GM18867 (cell line): ENCODE measurements around the gene ABR.
"Not testable (repeated sequence)": the region's sequence is repeated elsewhere in the genome, so short reads cannot be mapped to it uniquely, and the experiment has no call there.

ENCODE experiments used
- ATAC-seq: cut with Tn5 transposase; IDR thresholded peaks from one replicate; pipeline ENCODE4 v1.9.1; 2021; ENCODE audit warnings: mild to moderate bottlenecking, moderate library complexity; ENCODE audit not compliant: unreplicated experiment

ABR gene

DNA sequence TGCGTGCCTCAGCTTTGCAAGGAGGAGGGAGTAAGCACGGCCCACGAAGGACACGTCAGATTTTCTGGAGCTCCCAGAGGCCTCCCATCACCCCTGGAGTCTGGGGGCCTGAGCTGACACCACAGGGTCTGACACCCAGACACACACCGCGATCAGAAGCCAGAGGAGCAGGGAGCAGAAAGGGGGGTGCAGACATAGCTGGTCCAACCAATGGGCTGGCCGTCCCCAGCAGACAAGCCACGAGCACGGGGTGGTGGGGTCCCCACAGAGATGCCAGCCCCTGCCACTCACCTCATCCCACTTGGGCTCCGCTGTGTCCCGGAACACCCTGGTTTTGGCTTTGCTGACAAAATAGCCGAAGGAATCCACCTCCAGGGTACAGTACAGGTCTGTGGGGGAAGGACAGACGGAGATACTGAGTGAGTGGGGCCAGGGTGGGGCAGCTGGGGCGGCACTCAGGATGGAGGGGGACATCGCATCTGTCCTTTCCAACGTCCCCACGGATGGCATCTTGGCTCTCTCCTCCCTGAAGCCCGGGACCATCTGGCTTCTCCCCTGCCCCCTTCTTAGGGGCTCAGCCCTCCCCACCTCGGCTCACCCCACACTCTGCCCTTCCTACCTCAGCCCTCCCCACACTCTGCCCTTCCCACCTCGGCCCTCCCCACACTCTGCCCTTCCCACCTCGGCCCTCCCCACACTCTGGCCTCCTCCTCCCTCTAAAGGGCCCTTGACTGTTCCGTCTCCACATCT is 129.4 kb downstream of the ABR start:
- no peak for ATAC-seq

DNA sequence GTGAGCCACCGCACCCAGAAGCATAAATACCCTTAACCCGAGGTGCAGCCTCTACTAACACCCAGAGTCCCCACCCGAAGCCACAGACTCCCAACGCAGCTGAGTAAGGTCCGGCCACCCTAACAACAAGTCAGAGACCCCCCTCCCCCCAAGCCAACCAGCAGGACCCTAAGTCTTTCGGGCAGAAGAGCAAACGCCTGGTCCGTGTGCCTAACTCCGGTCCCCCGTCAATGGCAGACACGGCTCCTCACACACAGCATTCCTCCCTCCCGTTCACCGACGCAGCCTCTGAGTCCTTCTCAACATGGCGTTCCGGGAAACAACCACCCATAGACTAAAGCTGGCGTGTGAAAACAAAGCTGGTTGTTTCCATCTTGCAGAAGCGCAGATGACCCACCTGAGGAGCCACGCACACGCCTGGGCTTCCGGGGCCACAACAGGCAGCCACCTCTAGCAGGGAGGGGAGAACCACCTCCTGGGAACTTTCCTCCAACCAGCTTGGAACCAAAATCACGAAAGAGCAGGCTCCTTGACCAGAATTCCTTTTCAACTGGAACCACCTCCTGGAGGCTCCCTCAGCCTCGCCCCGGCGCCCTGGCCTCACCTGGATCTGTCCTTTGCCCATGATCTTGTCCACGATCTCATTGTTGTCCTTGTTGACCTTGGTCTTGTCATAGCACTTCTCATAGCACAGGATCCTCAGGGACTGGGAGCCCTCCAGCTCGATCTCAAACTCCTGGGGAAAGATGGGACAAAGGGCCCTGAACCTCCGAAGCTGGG is 130.1 kb downstream of the ABR start:
- ATAC-seq, result no peak

DNA sequence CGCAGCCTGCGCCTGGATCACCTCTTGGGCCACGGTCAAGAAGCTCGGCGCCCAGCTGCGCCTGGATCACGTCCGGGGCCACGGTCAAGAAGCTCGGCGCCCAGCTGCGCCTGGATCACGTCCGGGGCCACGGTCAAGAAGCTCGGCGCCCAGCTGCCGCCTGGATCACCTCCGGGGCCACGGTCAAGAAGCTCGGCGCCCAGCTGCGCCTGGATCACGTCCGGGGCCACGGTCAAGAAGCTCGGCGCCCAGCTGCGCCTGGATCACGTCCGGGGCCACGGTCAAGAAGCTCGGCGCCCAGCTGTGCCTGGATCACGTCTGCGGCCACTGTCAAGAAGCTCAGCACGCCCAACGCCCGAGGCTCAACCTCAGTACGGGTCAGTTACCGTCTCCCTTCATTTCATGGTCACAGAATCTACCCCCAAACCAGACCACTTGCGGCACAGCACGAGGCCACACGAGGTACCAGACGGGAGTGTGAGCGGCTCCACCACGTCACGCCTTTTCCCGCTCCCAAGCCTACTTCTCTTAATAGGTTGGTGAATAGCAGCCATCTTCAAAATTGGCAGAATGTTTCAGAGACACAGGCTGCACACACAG is 131.2 kb downstream of the ABR start:
- not testable (repeated sequence) for ATAC-seq

DNA sequence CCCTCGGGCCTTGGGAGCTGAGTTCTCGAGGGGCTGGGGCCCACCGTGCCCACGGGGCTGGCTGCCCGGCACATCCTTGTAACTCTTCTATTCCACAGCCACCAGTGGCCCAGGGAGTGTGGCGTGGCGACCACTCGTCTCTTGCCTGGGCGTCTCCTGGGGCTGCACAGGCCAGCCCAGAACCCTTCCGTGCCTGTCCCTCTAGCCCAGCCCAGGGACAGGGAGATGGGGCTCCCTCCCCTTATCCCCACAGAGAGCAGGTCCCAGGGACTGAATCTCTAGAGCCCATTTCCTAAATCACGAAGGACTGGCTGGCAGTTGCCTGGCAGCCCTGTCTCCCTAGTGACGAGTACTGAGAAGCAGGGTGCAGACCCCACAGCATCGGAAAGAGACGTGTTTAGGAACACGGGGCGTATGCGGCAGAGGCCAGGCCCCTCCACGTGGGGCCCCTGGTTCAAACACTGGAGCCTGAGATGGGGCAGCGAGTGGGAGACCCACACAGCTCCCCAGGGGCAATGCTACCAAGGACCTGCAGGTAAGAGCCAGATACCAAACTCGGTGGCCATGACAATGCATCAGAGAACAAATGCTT is 131.8 kb downstream of the ABR start:
- no peak for ATAC-seq

DNA sequence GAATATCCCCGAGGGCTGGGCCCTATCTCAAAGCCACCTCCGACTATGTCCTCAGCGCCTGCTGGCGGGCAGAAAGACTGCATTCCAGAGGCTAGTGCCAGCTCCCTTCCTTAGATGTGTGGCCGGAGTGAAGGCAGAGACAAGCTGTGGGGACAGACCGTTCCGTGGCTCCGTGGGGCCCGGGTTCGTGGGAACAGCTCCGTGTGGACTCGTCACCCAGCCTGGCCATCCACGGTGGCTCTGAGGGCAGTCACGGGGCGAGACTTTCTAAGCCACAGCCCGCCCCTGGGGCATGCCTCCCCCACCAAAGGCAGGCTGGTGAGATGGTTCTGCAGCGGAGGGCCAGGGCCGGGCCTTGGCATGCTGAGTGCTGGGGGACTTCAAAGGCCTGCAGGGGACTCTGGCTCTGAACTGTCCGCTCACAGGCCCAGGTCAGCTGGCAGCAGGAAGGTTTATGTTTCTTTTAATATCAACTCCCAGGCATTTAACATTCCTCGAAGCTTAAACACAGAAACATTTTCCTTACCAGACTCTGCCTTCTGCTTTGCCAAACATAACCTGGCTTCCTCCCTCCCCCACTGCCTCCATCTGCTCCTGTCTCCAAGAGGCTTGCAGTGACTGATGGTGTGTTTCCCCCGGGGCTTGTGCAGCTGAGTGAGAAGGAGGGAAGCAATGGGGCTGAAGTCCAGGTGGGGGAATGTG is 132.5 kb downstream of the ABR start:
- ATAC-seq, result no peak

DNA sequence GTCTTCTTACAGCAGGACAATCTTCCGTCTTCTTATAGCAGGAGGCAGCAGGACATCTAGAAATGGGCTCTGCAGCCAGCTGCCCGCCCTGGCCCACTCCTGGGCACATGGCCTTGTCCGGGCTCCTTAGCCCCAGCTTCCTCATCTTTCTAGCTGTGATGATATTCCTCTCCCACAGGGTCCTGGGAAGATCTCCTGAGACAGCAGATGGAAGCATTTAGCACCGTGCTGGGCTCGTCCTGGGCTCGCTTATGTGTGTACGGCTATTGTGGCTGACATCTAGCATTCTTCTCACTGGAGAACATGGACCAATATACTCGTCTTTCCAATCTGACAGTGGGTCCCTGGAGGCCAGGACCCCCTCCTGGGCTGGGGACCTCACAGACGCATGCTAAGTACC is 134.3 kb downstream of the ABR start:
- ATAC-seq, result no peak

DNA sequence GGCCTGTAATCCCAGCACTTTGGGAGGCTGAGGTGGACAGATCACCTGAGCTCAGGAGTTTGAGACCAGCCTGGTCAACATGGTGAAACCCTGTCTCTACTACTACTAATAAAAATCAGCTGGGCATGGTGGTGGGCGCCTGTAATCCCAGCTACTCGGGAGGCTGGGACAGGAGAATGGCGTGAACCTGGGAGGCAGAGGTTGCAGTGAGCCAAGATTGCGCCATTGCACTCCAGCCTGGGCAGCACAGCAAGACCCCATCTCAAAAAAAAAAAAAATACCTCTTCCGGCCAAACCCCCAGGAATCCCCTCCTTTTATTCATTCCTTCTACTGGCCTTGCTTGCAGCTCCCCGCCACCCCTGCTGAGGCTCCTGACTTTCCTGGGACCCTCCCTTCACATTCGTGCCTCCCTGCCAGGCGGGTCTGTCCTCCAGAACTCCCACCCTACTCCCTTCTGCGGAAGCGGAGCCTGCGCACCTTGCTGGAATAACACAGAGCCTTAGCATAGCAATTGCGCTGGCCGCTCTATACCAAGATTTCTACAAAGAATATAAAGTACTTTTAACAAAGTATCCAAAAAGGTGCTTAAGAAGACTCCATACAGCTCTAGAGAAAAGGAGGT is 135.3 kb downstream of the ABR start:
- not testable (repeated sequence) for ATAC-seq

DNA sequence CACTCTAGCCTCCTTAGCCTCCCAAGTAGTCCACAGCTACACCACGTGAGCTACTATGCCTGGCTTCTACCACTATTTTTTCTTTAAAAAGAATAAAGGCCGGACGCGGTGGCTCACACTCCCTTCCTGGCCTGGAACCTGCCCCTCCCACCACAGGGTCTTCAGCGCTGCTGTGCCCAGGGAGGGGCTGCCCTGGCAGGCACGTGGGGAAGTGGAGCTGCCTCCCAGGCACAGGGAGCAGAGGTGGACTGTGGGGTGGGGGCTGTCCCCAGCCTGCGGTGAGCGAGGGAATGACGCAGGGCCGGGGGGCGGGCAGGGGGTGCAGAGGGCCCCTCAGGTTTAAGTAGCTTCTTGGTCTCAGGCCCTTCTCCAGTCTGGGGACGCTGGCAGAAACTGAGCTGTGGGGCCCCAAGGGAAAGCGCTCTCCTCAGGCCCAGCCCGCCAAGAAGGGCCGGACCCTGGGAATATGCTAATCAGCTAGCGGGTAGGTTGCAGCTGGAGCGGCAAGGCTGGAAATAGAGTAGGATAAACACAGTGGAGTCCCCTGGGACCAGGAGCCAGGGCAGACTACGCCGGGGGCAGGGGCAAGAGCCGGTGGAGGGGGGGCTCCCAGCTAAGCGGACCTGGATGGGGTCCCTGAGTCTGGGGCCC is 136.1 kb downstream of the ABR start:
- no peak for ATAC-seq

DNA sequence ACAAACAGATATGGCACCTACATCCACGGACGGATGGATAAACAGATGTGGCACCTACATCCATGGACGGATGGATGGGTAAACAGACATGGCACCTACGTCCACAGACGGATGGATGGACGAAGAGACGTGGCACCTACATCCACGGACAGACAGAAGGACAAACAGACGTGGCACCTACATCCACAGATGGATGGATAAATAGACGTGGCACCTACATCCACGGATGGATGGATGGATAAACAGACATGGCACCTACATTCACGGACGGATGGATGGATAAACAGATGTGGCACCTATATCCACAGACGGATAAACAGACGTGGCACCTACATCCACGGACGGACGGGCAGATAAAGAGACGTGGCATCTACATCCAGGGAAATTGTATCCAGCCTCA is 137.3 kb downstream of the ABR start:
- ATAC-seq, result no peak

DNA sequence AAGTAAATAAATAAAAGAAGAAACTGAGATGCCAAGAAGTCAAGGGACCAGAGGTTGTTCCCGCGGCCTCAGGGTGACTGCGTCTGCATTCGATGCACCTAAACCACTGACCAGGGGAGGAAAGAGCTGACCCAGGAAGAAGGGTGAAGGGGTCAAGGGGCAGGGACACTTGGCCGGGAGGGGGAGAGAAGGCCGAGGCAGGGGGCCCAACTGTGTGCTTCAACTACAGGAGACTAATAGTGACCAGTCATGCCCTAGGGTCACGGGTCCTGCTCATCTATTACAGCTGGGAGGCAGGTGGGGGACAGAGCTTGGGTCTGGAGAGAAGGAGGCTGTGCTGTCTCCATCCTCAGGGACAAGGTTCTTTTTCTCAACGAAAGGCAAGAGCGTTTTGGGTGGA is 138.0 kb downstream of the ABR start:
- no peak for ATAC-seq

DNA sequence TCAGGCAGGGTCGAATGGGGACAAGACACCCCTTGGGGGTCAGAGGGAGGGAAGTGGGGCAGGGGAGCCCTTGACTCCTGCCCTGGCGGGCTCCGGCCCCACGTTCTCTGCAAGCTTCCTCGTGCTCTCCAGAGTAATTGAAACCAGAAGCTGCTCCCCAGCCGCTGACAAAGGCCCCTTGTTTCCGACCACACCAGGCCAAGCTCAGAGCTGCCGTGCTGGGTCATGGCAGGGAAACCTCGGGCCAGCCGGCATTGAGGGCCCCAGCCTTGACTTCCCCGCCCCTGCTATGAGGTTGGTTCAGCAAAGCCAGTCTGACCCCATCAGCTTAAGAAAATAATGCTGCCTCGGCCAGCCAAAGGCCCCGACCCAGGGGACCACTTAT is 139.6 kb downstream of the ABR start:
- no peak for ATAC-seq

DNA sequence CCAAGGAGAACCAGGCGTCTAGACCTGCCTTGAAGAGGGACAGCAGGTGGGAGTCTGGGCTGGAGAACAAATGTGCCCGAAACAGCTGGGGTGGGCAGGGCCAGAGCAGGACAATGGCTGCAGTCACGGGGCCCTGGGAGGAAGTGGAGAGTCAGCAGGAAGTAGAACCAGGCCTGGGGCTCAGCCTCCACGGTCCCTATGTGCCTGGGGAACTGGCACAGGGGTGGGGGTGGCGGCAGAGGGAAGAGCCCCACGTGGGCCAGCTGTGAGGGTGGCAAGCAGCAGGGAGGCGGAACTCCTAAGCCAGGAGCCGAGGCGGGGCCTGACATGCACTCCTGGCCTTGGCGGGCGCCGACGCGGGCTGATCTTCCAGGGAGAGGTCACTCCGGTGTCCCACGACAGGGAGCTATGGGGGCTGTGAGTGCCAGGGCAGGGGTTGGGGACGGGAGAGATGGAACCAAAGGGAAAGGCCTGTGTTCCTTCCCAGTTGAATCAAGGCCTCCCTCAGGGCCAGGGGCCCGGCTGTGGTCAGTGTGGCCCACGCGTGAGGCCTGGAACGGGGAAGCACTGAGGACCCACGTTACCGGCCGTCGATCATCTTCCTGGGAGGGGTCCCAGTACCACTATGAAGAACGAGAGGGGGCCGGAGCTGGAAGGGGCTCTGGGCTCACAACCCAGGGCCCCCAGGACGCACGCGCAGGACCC is 140.1 kb downstream of the ABR start:
- ATAC-seq, result no peak

DNA sequence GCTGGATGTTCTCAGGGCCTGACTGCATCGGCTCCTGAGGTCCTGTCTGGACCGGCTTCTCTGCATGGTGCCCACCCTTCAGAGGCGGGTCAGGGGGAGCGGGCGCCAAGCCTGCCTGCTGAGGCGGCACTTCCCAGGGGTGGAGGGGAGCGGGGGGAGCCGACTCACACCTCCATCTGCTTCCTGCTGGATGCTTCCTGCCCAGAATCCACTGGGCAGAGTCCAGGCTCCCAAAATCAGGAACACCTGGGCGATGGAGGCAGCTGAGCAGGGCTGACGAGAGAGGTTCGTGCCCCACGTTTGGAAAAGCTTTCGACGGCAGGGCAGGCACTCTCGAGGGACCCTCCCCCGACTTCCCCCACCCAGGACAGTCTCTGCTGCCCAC is 140.7 kb downstream of the ABR start:
- ATAC-seq, result no peak

DNA sequence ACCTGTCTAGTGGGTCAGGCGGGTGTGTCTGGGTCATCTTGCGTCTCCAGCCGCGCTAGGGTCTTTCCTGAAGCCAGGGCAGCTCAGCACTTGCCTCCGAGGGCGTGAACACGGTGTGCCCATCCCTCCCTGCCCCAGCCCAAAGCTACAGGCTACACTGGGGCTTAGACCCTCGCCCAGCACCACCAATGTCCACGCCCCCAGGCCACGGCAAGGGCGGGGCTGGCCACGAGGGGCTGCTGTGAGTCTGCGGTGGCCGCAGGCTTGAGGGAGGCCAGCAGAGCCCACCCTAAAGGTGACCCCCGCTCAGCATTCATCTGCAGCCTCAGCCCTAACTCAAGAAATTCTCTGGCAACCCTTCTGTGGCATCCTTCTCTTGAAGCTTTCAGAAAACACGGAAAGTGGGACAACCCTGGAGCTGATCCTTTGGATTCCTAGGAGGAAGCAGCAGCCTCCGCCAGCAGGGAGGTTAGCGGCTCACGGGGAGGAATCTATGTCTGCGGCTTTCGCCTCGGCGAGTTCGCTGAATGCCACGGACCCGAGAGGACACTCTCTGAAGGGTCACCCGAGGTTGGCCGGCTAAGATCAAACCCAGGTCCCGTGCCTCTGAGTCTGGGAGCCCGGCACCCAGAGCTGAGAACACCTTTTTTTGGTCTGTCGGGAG is 141.2 kb downstream of the ABR start:
- ATAC-seq, result no peak

DNA sequence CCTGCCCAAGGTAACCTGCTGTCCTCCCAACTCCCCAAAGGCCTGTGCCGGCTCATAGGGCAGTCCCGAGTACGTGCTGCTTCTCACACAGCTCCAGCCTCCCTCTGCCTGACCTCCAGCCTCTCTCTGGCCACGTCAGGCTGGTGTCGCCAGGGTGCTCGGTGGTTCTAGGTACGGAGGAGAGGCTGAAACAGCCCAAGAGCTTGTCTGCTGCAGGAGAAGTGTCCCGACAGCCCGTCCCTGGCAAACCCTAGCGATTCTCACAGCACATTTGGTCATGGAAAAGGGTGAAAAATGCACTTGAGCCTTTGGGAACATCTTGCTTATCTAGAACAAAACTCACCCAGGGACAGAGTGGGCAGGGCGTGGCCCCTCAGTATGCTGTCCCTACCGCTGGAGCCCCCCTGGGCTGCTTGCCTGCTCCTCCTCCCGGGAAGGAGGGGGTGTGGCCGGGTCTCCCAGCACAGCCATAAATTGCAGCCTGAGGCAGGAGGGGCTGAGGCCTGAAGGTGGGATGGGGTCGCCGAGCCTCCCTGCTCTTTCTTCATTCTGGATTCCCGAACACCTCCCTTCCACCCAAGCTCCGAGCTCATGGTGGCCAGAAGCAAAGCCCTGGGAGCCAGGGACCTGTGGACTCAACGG is 142.4 kb downstream of the ABR start:
- no peak for ATAC-seq

DNA sequence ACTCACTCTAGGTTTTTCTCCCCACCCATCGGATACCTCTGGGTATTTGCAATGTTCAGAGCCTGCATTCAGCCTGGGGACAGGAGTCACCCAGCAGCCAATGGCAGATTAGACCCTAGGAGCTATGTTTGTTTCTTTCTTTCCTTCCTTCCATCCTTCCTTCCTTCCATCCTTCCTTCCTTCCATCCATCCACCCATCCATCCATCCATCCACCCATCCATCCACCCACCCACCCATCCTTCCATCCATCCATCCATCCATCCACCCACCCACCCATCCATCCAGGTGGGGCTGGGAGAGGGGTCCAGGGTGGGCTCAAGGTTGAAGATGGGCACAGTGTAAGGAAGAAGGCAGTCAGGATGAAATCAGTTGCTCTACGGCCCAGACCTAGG is 142.9 kb downstream of the ABR start:
- ATAC-seq, result no peak

DNA sequence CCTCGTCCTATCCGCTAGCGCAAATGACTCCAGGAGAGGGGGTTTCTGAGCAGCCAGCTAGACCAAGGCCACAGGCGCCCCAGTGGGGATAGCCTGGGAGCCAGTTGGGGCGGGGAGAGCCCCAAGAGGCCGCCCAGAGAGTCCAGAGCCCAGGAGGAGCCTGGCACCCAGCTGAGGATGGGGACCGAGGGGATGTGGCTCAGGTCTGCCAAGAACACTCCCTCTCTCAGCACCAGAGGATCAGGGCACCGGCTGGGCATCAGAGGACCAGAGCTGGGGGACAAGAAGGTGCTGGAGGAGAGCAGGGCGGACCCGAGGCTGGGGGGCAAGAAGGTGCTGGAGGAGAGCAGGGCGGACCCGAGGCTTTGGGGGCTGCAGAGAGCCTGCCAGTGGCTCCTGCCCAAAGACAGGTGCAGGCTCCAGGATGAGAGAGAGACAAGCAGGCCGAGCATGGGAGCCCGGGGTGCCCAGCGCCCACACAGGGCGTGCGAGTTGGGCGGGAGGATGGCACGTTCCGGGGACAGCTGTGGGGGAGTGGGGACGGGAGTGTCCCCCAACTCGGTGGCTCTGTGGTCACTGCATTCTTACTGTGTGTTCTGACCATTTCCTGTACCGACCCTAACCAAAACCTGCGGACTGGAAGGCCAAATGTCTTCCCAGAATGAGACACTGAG is 143.5 kb downstream of the ABR start:
- no peak for ATAC-seq

DNA sequence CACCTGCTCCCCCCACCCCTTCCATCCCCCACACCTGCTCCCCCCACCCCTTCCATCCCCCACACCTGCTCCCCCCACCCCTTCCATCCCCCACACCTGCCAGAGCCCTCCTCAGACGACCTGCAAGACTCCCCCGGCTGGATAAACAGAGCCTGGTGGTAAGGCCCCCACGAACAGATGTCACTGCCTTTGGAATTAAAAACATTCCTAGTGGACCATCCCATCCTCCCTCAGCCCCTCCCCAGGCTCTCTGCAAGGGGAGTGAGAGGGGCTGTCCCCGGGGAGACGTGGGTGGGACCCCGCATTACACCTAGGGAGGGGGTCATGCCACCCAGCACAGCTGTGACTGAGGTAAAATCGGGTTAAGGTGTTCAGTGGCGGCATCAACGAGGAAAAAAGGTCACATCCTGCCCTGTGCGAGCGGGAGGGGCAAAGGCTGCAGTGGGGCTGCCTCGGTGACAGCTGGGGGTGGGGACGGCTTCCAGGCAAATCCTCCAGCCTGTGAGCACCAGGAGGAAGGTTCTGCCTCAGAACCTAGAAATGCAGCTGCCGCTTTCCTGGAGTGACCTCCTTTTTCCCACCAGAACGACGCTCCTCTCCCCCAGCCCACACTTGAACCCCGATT is 144.1 kb downstream of the ABR start:
- no peak for ATAC-seq
